PC-3 (cell line): ENCODE results near the gene HRH1. TPM values are rescaled to one million over a fixed set of nuclear protein-coding genes. Genes with fewer than 3 reads are reported as not detected.

Experiments
- ATAC-seq: fragments of 200-7000 bp; cut with Tn5 transposase; 2 replicates; pipeline ENCODE4 v1.9.1; 2020; ENCODE audit warnings: mild to moderate bottlenecking, moderate library complexity
- BruUV-seq: library from RNA; stranded (reverse); fragments of 400-500 nt; replicated peaks from 2 replicates; lab custom pipeline; 2021; lab: Mats Ljungman, UMichigan
- CTCF ChIA-PET: fragments of 300-600 bp; sonication (Branson Sonifier 250); formaldehyde crosslinking; loops from one replicate; lab custom pipeline; 2022; ENCODE audit warnings: antibody characterized with exemption; lab: Charles Lee
- POLR2A ChIA-PET: fragments of 300-600 bp; sonication (Branson Sonifier 250); formaldehyde crosslinking; loops from one replicate; lab custom pipeline; 2022; ENCODE audit warnings: antibody characterized with exemption; ENCODE audit not compliant: unreplicated experiment; lab: Charles Lee
- DNase-seq: peaks from one replicate; pipeline ENCODE4 v3.0.0-alpha.2; 2015
- H2AFZ ChIP-seq: fragments of 300-600 bp; sonication (generic); 2 replicates; pipeline ENCODE4 v1.6.0; 2016; ENCODE audit warnings: antibody characterized with exemption, low read length
- H3F3A ChIP-seq: fragments of 300-600 bp; sonication (generic); one replicate; pipeline ENCODE4 v1.6.0; 2017; ENCODE audit warnings: antibody characterized with exemption, low read length, control low read depth, mild to moderate bottlenecking; ENCODE audit not compliant: unreplicated experiment
- H3K27ac ChIP-seq: fragments of 300-600 bp; sonication (generic); 2 replicates; pipeline ENCODE4 v1.5.1; 2016; ENCODE audit warnings: mild to moderate bottlenecking, low read length
- H3K27me3 ChIP-seq: fragments of 300-600 bp; sonication (generic); 2 replicates; pipeline ENCODE4 v1.6.1; 2016; ENCODE audit warnings: low read length, mixed read lengths
- H3K36me3 ChIP-seq: fragments of 300-600 bp; sonication (generic); 2 replicates; pipeline ENCODE4 v1.6.1; 2016; ENCODE audit warnings: low read depth, mixed run types, low read length, mixed read lengths
- H3K4me1 ChIP-seq: fragments of 300-600 bp; sonication (generic); 2 replicates; pipeline ENCODE4 v1.5.1; 2016; ENCODE audit warnings: low read length; ENCODE audit not compliant: insufficient read depth
- H3K4me2 ChIP-seq: fragments of 300-600 bp; sonication (generic); 2 replicates; pipeline ENCODE4 v1.6.0; 2016; ENCODE audit warnings: low read length
- H3K4me3 ChIP-seq: fragments of 300-600 bp; sonication (generic); 2 replicates; pipeline ENCODE4 v1.5.1; 2016; ENCODE audit warnings: mild to moderate bottlenecking, low read length, mixed read lengths
- H3K79me2 ChIP-seq: fragments of 300-600 bp; sonication (generic); 2 replicates; pipeline ENCODE4 v1.6.1; 2017; ENCODE audit warnings: low read length, mixed read lengths
- H3K9ac ChIP-seq: fragments of 300-600 bp; sonication (generic); 2 replicates; pipeline ENCODE4 v1.6.0; 2016; ENCODE audit warnings: mild to moderate bottlenecking, low read length
- H3K9me2 ChIP-seq: fragments of 300-600 bp; sonication (generic); replicated peaks from 2 replicates; pipeline ENCODE4 v1.6.1; 2016; ENCODE audit warnings: mixed run types, low read length, mixed read lengths
- H3K9me3 ChIP-seq: fragments of 300-600 bp; sonication (generic); 2 replicates; pipeline ENCODE4 v1.6.1; 2016; ENCODE audit warnings: low read length, mixed read lengths
- H4K20me1 ChIP-seq: fragments of 300-600 bp; sonication (generic); 2 replicates; pipeline ENCODE4 v1.6.1; 2016; ENCODE audit warnings: low read length, mixed read lengths
- EZH2 ChIP-seq: fragments of 300-600 bp; sonication (generic); IDR thresholded peaks from one replicate; pipeline ENCODE4 v1.6.1; 2017; ENCODE audit warnings: antibody characterized with exemption, mild to moderate bottlenecking, low read length; ENCODE audit not compliant: unreplicated experiment
- EZH2phosphoT487 ChIP-seq: fragments of 300-600 bp; sonication (generic); IDR thresholded peaks from 2 replicates; pipeline ENCODE4 v1.6.1; 2018; ENCODE audit warnings: mild to moderate bottlenecking, antibody characterized with exemption, low read length, borderline replicate concordance
- intact Hi-C: fragments of 100-400 bp; cut with micrococcal nuclease; formaldehyde crosslinking; loops from 2 replicates; pipeline ENCODE4 v1.9.0; 2023
- total RNA-seq: library from RNA; depleted of rRNA; stranded (reverse); fragments of >200 nt; gene quantifications from 2 replicates; pipeline ENCODE4 v1.2.3, GENCODE V29; 2014
- TF ChIP-seq, protein P1 (sequence below): fragments of 300-600 bp; sonication (generic); conservative IDR thresholded peaks from 2 replicates; pipeline ENCODE4 v1.5.1; 2017; ENCODE audit warnings: antibody characterized with exemption, low read depth, mild to moderate bottlenecking, low read length

The HRH1 gene
- total RNA-seq, 1 experiment from 2014 or later, result 5.9 TPM

DNA sequence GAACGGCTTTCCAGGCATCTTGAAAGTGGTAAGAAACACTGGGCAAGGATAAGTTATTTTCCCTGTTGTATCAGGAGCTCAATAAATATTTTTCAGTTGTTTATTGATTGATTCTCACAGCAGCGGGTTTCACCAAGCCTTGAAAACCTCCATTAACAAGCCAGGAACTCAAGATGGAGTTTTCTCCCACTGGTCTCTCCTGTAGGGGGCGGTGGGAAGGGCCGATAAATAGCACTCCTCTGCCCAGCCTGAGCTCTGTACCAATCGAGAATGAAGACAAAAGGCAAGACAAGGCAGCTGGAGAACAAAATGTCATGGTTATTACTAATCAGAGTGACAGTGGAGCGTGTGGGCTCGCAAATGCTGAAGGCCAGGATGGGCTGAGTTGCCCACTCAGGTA is 7.4 kb downstream of the HRH1 start:
- Histone ChIP-seq H3K9me2 (no peaks in the 10 kb centered on the region), H3F3A (no peaks in the 10 kb centered on the region), H3K27ac (no peak overlapping the region), H4K20me1 (no peaks in the 10 kb centered on the region), H3K27me3 (no peaks in the 10 kb centered on the region), H3K36me3 (no peaks in the 10 kb centered on the region), H3K79me2 (no peaks in the 10 kb centered on the region), H3K4me2 (no peak overlapping the region), H3K9me3 (no peaks in the 10 kb centered on the region), H3K4me1 (no peaks in the 10 kb centered on the region), H2AFZ (no peak overlapping the region), H3K4me3 (no peak overlapping the region), H3K9ac (no peak overlapping the region)
- ChIA-PET POLR2A (no interaction called here), CTCF (no interaction called here)
- no TSS peak for BruUV-seq
- ATAC-seq (no peak), DNase-seq (no peak)
- intact Hi-C loops, result no loop called here
- TF ChIP-seq EZH2phosphoT487, result no peak
- TF ChIP-seq, protein P1, sequence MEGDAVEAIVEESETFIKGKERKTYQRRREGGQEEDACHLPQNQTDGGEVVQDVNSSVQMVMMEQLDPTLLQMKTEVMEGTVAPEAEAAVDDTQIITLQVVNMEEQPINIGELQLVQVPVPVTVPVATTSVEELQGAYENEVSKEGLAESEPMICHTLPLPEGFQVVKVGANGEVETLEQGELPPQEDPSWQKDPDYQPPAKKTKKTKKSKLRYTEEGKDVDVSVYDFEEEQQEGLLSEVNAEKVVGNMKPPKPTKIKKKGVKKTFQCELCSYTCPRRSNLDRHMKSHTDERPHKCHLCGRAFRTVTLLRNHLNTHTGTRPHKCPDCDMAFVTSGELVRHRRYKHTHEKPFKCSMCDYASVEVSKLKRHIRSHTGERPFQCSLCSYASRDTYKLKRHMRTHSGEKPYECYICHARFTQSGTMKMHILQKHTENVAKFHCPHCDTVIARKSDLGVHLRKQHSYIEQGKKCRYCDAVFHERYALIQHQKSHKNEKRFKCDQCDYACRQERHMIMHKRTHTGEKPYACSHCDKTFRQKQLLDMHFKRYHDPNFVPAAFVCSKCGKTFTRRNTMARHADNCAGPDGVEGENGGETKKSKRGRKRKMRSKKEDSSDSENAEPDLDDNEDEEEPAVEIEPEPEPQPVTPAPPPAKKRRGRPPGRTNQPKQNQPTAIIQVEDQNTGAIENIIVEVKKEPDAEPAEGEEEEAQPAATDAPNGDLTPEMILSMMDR, result peak; percentile 26; the same call in 1 of the 2 replicates

DNA sequence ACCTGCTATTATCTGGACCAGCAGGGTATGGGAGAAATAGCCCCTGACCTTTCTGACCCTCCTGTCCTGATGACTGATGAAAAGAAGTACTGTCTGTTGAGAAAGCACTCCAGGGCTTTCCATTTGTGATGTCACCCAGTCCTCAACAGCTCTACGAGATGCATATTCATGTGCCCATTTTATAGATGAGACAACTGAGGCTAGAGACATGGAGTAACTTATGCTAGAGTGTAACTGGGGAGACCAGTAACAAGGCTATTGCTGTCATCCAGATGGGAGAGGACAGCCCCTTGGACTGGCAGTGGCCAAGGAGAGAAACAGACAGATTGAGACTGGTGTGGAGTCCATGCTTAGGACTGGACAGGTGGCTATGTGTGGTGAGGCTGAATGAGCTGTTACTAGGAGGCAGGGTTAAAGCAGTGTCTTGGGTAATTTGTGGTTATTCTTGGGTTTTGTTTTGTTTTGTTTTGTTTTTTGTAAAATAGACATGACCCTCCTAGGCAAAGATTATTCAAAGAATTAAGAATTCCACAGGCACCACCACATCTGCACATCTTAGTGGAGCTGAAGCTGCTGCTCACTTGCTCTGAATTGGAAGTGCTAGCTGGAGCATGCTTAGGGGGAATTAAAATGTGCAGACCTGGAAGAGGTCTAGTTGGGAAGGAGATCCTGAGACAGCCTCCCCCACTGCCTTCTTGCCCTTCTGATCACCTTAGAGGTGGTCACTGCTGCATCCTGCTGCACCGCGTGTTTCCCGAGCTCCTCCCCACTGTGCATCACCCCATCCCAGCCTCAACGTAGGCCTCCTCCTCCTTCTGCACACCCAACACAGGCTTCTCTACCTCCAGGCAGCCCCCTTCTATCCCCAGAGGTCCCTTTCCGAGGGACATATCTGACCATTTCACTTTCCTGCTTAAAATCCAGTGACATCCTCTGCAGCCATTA is 8.4 kb downstream of the HRH1 start:
- Histone ChIP-seq H3F3A (no peaks in the 10 kb centered on the region), H3K4me2 (no peak overlapping the region), H3K4me3 (no peak overlapping the region), H4K20me1 (no peaks in the 10 kb centered on the region), H3K9me2 (no peaks in the 10 kb centered on the region), H3K27ac (no peak overlapping the region), H3K9me3 (no peaks in the 10 kb centered on the region), H2AFZ (no peak overlapping the region), H3K27me3 (no peaks in the 10 kb centered on the region), H3K9ac (no peak overlapping the region), H3K4me1 (no peaks in the 10 kb centered on the region), H3K79me2 (no peaks in the 10 kb centered on the region), H3K36me3 (no peaks in the 10 kb centered on the region)
- DNase-seq (no peak), ATAC-seq (no peak)
- intact Hi-C loops, result no loop called here
- ChIA-PET CTCF (no interaction called here), POLR2A (no interaction called here)
- no TSS peak for BruUV-seq
- TF ChIP-seq, protein P1, result no peak
- TF ChIP-seq EZH2phosphoT487, result no peak
- no peak for TF ChIP-seq EZH2

DNA sequence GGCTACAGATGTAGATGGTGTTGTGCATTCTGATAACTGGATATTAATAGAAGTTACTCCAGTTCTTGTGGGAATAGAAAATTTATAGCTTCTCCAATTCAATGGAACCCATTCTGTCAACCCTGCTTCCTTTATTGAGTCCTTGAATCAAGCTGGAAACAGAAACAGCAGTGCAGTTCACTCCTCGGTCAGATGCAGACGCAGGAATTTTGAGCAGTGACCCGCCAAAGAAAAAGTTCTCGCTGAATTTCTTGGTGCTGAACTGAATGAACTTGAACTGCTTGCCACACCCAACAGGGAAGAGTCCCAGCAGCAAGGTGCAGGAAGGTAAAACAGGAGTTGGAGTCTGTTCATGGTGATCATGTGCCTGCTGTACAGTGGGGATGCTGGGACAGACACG is 10.3 kb downstream of the HRH1 start:
- DNase-seq, result no peak
- TF ChIP-seq EZH2phosphoT487 (no peak), EZH2 (no peak)
- TF ChIP-seq, protein P1, result no peak
- Histone ChIP-seq H3K4me1 (no peaks in the 10 kb centered on the region), H4K20me1 (no peaks in the 10 kb centered on the region), H3K9ac (no peak overlapping the region), H3K27ac (no peak overlapping the region), H3K79me2 (no peaks in the 10 kb centered on the region), H3K4me2 (no peak overlapping the region), H3F3A (no peaks in the 10 kb centered on the region), H3K4me3 (no peak overlapping the region), H3K9me3 (no peaks in the 10 kb centered on the region), H3K36me3 (no peaks in the 10 kb centered on the region), H2AFZ (no peak overlapping the region), H3K9me2 (no peaks in the 10 kb centered on the region), H3K27me3 (no peaks in the 10 kb centered on the region)
- ChIA-PET POLR2A (no interaction called here), CTCF (no interaction called here)
- ATAC-seq, result no peak
- no TSS peak for BruUV-seq
- intact Hi-C loops, result no loop called here
